ENCODE results near the gene MICALL1. TPM values are rescaled to one million over a fixed set of nuclear protein-coding genes. Genes with fewer than 3 reads are reported as not detected.

The MICALL1 gene
- total and polyA plus RNA-seq, 2 of the 4 experiments (the other 2 are of a cell fraction) = 12.4 to 22.3 TPM

GRCh38 chr22:37990301-37990700 is 84.2 kb downstream of the MICALL1 start:
- no peak for TF ChIP-seq MAFK (IDR thresholded peaks at IDR 0.05; ENCODE audit: low read depth, low read length)
- no peak for TF ChIP-seq RFX5 (IDR thresholded peaks at IDR 0.05; ENCODE audit: low read depth, low read length)
- TF ChIP-seq USF2 (IDR thresholded peaks at IDR 0.05; ENCODE audit: low read depth, low read length) = no peak
- no peak for TF ChIP-seq FOS (IDR thresholded peaks at IDR 0.05; ENCODE audit: low read depth, low read length)
- no peak for TF ChIP-seq MAZ (IDR thresholded peaks at IDR 0.05; ENCODE audit: borderline replicate concordance, low read depth, low read length)
- TF ChIP-seq CEBPB (IDR thresholded peaks at IDR 0.05; ENCODE audit: low read depth, low read length) = no peak
- TF ChIP-seq SMC3 (IDR thresholded peaks at IDR 0.05; ENCODE audit: low read depth, low read length) = no peak
- TF ChIP-seq MXI1 (IDR thresholded peaks at IDR 0.05; ENCODE audit: borderline replicate concordance, low read depth, low read length) = no peak
- no peaks in the 10 kb centered on the region; the same call in 1 of the 2 replicates for H3K27me3 ChIP-seq (ENCODE audit: control insufficient read depth, insufficient read depth, low read length)
- H4K91ac ChIP-seq (ENCODE audit: insufficient read depth, low read depth, low read length) = no peak overlapping the region
- no peak overlapping the region for H3K14ac ChIP-seq (replicated peaks; ENCODE audit: low read depth, low read length)
- in situ Hi-C loops (cut with MboI; ENCODE audit: low sequenced_read_pairs) = no loop called here
- H3K4me2 ChIP-seq (ENCODE audit: low read depth, low read length) = no peak overlapping the region
- no peak overlapping the region for H2BK15ac ChIP-seq (ENCODE audit: low read depth, low read length)
- H2AK9ac ChIP-seq (replicated peaks; ENCODE audit: low read depth, low read length, poor library complexity) = peak overlapping the region; percentile 50
- no peak overlapping the region for H2AFZ ChIP-seq (replicated peaks; ENCODE audit: low read length, poor library complexity)
- H2BK5ac ChIP-seq (ENCODE audit: low read depth, low read length, poor library complexity, severe bottlenecking) = no peak overlapping the region
- no peaks in the 10 kb centered on the region for H3K36me3 ChIP-seq (ENCODE audit: control insufficient read depth, insufficient read depth, low read length)
- peak; percentile 46; the same call in 1 of the 2 replicates for ATAC-seq (ENCODE audit: low read depth)
- H3K9ac ChIP-seq (ENCODE audit: low read depth, low read length) = no peak overlapping the region
- no peak overlapping the region for H4K5ac ChIP-seq (ENCODE audit: low read depth, low read length)
- intact Hi-C loops (cut with micrococcal nuclease) = no loop called here
- WGBS, 2 experiments (ENCODE audit: extremely low coverage in 2 of 2, insufficient read length in 1 of 2) = 25% methylated on average over 3 of the region's 5 CpGs; no CpG with 5 or more reads in 1 of the 2 experiments
- no peak overlapping the region for H3K23ac ChIP-seq (ENCODE audit: low read depth, low read length)
- no TSS peak for BruUV-seq (replicated peaks)
- H3K4ac ChIP-seq (ENCODE audit: low read depth, low read length) = no peak overlapping the region
- H2AK5ac ChIP-seq (ENCODE audit: low read depth, low read length) = no peak overlapping the region
- H3K9me1 ChIP-seq (ENCODE audit: insufficient read depth, low read length) = peaks cover 8% of the 10 kb centered on the region; the same call in 1 of the 2 replicates
- CTCF ChIA-PET = no interaction called here
- no peak overlapping the region for H4K8ac ChIP-seq (ENCODE audit: low read depth in 2 of 2, low read length in 2 of 2)
- H3K4me1 ChIP-seq (ENCODE audit: control insufficient read depth, insufficient read depth, low read length) = no peaks in the 10 kb centered on the region
- H3K4me3 ChIP-seq (ENCODE audit: insufficient read depth, low read depth, low read length) = no peak overlapping the region
- no peak for DNase-seq
- dilution Hi-C loops (cut with HindIII; ENCODE audit: low sequenced_read_pairs, unreplicated experiment) = no loop called here
- no peak overlapping the region for H2BK120ac ChIP-seq (ENCODE audit: low read depth, low read length)
- H3K9me3 ChIP-seq (ENCODE audit: control insufficient read depth, insufficient read depth, low read length) = no peaks in the 10 kb centered on the region
- H3K79me1 ChIP-seq (ENCODE audit: low read depth in 1 of 2, low read length in 2 of 2) = no peaks in the 10 kb centered on the region
- H3K18ac ChIP-seq (ENCODE audit: low read depth, low read length) = no peak overlapping the region
- no peaks in the 10 kb centered on the region for H4K20me1 ChIP-seq (ENCODE audit: insufficient read depth, low read length)
- H3K27ac ChIP-seq (ENCODE audit: insufficient read depth, low read length) = no peak overlapping the region
- H2BK20ac ChIP-seq (ENCODE audit: low read depth, low read length) = no peak overlapping the region
- POLR2A ChIA-PET (ENCODE audit: unreplicated experiment) = interaction anchor here (0.5 kb wide), 1 partner anchor 84 kb away, joined by 3 read pairs; the partner anchor contains the start of gene MICALL1
- H3K56ac ChIP-seq (ENCODE audit: extremely low read depth, insufficient read depth, low read length) = no peak overlapping the region
